ENCODE data around the gene COPRS. TPM values are rescaled to one million over a fixed set of nuclear protein-coding genes. Genes with fewer than 3 reads are reported as not detected.
"Not testable (repeated sequence)": the region's sequence is repeated elsewhere in the genome, so short reads cannot be mapped to it uniquely, and the experiment has no call there.

The COPRS gene
- total RNA-seq, 2 donors from 2014 or later = 74.5 to 157 TPM

DNA sequence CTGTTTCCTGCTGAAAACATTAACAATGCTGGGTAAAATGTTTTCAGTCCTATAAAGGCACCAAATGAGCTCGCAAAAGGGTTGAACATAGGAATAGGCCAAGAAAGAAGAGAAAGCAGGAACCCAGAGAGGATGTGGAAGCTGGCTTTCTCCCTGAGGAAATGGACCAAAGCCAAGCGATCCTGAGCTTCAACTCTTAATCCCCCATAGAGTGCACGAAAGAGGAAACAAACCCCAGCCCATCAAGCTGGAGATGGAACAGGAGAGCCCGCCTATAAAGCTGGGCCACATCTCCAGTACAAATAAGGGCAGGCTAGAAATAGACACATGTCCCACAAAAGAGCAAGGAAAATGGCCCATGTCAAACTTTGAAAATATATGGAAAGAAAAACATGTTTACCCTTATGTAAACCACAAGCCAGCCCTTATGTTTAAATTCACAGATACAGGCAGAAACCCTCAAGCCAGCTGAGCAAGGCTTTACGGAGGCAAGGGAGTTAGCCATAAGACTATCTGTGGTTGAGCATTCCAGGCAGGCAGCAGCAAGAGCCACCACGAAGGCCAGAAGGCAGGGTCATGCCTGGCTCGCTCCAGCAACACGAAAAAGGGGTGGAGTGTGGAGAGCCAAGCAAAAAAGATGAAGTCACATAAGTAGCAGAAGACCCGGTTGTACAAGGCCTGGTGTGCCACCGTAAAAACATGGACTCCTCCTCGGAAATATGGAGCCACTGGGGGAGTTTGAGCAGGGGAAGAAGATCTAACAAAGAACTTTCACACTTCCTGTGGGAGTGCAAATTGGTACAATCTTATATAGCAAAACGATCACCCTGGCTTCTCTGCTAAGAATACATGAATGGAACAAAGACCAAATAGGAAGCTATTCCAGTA, 27.8 kb downstream of the COPRS start:
- Histone ChIP-seq H3K36me3 (no peaks in the 10 kb centered on the region), H3K9me3 (no peaks in the 10 kb centered on the region), H3K27ac (peak overlapping the region; percentile 16 to 33), H3K27me3 (replicated peaks; ENCODE audit: insufficient read depth) (no peaks in the 10 kb centered on the region), H3K4me1 (ENCODE audit: control insufficient read depth in 1 of 2, low read depth in 2 of 2) (peaks cover 0 to 18% of the 10 kb centered on the region in 2 donors), H3K4me3 (no peak overlapping the region)
- DNase-seq (ENCODE audit: low spot score) (no peak), ATAC-seq (ENCODE audit: insufficient number of reproducible peaks, low FRiP score, low read depth) (no peak)
- no peak for TF ChIP-seq CTCF (IDR thresholded peaks at IDR 0.05)

- Histone ChIP-seq H3K9me3 (no peaks in the 10 kb centered on the region), H3K36me3 (no peaks in the 10 kb centered on the region), H3K27me3 (replicated peaks; ENCODE audit: insufficient read depth) (no peaks in the 10 kb centered on the region), H3K4me3 (no peak overlapping the region), H3K27ac (no peak overlapping the region), H3K4me1 (ENCODE audit: control insufficient read depth in 1 of 2, low read depth in 2 of 2) (peaks cover 3 to 24% of the 10 kb centered on the region in 2 donors)
- ATAC-seq (ENCODE audit: insufficient number of reproducible peaks, low FRiP score, low read depth) (no peak), DNase-seq (ENCODE audit: low spot score) (no peak)
- no peak for TF ChIP-seq CTCF (IDR thresholded peaks at IDR 0.05)
Measured at GRCh38 chr17:31829649-31830048, 29.4 kb downstream of the COPRS start.

DNA sequence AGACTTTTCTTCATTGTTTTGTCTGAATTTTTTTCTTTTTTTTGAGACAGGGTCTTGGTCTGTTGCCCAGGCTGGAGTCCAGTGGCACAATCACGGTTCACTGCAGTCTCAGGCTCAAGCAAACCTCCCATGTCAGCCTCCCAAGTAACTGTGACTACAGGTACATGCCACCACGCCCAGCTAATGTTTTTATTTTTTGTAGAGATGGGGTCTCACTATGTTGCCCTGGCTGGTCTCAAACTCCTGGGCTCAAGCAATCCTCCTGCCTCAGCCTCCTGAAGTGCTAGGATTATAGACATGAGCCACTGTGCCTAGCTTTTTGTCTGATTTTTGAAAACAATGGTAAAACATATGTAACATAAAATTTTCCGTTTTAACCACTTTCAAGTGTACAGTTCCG, 30.1 kb downstream of the COPRS start:
- H3K27me3 ChIP-seq (replicated peaks; ENCODE audit: insufficient read depth); H3K9me3 ChIP-seq; H3K36me3 ChIP-seq; H3K27ac ChIP-seq; ATAC-seq (ENCODE audit: insufficient number of reproducible peaks, low FRiP score, low read depth); H3K4me3 ChIP-seq; DNase-seq (ENCODE audit: low spot score): not testable (repeated sequence)
- H3K4me1 ChIP-seq (ENCODE audit: control insufficient read depth in 1 of 2, low read depth in 2 of 2) = peaks cover 3 to 24% of the 10 kb centered on the region in 2 donors

DNA sequence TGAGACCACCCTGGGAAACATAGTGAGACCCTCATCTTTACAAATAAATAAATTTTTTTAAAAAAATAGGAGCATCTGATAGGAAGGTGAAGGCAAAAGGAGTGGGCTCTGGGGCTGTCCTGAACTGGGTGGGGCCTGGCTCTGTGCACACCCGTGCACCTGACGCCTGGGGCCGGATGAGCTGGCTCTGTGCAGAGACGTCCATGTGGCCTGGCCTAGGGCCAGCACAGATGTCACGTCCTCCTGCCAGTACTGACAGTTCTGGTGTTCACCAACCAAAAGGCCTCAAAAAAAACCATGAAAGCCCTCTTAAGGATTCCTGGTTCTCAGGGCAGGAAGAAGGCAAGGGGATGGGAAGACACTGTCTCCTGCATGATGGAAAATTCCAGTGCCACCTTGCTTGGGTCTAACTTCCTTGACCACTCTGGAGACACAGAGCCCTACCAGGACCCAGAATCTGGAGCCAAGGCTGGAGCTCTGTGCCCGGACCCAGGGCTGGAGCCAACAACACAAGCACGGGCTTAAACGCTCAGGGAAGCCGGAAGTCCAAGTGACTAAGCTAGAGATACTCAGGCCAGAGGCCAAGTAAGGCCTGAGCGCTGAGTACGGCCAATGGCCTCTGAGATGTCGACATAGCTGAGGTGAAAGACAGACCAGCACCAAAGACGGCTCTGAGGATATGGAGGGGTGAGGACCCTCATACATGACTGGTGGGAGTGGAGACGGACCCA, 32.9 kb downstream of the COPRS start:
- peak; percentile 40 for ATAC-seq (ENCODE audit: insufficient number of reproducible peaks, low FRiP score, low read depth)
- no peak overlapping the region for H3K4me3 ChIP-seq
- no peak for TF ChIP-seq CTCF (IDR thresholded peaks at IDR 0.05)

DNA sequence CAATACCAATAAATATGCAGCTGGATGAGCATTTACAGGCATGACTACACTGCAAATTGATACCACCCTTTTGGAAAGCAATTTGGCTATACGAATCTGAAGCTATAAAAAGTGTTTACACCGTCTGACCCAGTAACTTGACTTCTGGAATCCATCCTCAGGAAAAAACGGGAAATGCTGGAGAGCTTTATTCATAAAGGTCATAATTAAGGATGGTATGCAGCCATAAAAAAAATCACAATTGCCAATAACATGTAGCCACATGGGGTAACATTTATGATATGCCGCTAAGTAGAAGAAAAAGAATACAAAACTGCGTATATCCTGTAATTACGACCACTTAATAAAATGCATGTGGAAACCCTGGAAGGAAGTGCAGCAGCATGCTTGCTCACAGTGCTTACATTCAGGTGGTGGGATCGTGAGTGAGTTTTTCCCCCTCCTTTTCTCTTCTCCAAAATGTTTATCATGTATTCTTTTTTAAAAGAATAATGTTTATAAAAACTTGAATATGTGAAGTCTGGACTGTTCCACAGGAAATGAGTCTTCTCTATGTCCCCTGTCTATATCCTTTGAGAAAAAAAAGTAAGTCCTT, 34.2 kb downstream of the COPRS start:
- Histone ChIP-seq H3K36me3 (no peaks in the 10 kb centered on the region), H3K27me3 (replicated peaks; ENCODE audit: insufficient read depth) (no peaks in the 10 kb centered on the region), H3K27ac (no peak overlapping the region), H3K4me1 (ENCODE audit: control insufficient read depth in 1 of 2, low read depth in 2 of 2) (peaks cover 3 to 27% of the 10 kb centered on the region in 2 donors), H3K4me3 (no peak overlapping the region), H3K9me3 (no peaks in the 10 kb centered on the region)
- TF ChIP-seq CTCF (IDR thresholded peaks at IDR 0.05) = no peak
- ATAC-seq (ENCODE audit: insufficient number of reproducible peaks, low FRiP score, low read depth) (no peak), DNase-seq (ENCODE audit: low spot score) (no peak)

More for the DNA sequence above, 32.9 kb downstream of the COPRS start:
- Histone ChIP-seq H3K27ac (peak overlapping the region; percentile 70 to 75), H3K4me1 (ENCODE audit: control insufficient read depth in 1 of 2, low read depth in 2 of 2) (peaks cover 3 to 26% of the 10 kb centered on the region in 2 donors), H3K9me3 (no peaks in the 10 kb centered on the region), H3K36me3 (no peaks in the 10 kb centered on the region), H3K27me3 (replicated peaks; ENCODE audit: insufficient read depth) (no peaks in the 10 kb centered on the region)
- DNase-seq (ENCODE audit: low spot score) = peak; percentile 25
